ENCODE measurements around the gene SELPLG. TPM values are rescaled to one million over a fixed set of nuclear protein-coding genes. Genes with fewer than 3 reads are reported as not detected.

The SELPLG gene
- total and polyA plus RNA-seq, 2 experiments from 2014 or later, result 4.4 to 6.7 TPM

- peaks cover 28% of the 10 kb centered on the region for H3K4me1 ChIP-seq (ENCODE audit: insufficient read depth)
- H3K27ac ChIP-seq, result peak overlapping the region; percentile 78; the same call in 1 of the 2 replicates
- no peaks in the 10 kb centered on the region for H3K9me2 ChIP-seq (ENCODE audit: insufficient read depth)
- H3K36me3 ChIP-seq (ENCODE audit: low read depth), result no peaks in the 10 kb centered on the region
- H3K4me3 ChIP-seq, result no peak overlapping the region
- no peaks in the 10 kb centered on the region for H3K9me3 ChIP-seq (ENCODE audit: low read depth)
- in situ Hi-C loops (cut with MboI), result no loop called here
- H3K27me3 ChIP-seq (replicated peaks; ENCODE audit: insufficient read depth), result no peaks in the 10 kb centered on the region
- H4K20me1 ChIP-seq (ENCODE audit: insufficient read depth), result no peaks in the 10 kb centered on the region
- H2AFZ ChIP-seq, result no peak overlapping the region
- no peak overlapping the region for H3K4me2 ChIP-seq (ENCODE audit: unreplicated experiment)
- 90 to 91% methylated on average over 15 of the region's 15 CpGs for WGBS, 2 experiments (ENCODE audit: low coverage in 1 of 2, low lambda C conversion rate in 2 of 2, missing lambda C conversion rate in 2 of 2)
- H3F3A ChIP-seq (ENCODE audit: insufficient read depth), result peaks cover 27% of the 10 kb centered on the region
- TF ChIP-seq EZH2 (IDR thresholded peaks at IDR 0.05; ENCODE audit: insufficient read depth, poor library complexity, severe bottlenecking), result no peak
- no peak for TF ChIP-seq EZH2phosphoT487 (IDR thresholded peaks at IDR 0.05; ENCODE audit: insufficient read depth, low read depth)
- DNase-seq, result no peak
- H3K9ac ChIP-seq, result no peak overlapping the region
- no peaks in the 10 kb centered on the region for H3K79me2 ChIP-seq (ENCODE audit: insufficient read depth)
Observed at GRCh38 chr12:108610856-108611605, 22.7 kb downstream of the SELPLG start.

- DNase-seq, result no peak
Observed at GRCh38 chr12:108610336-108610815, 23.3 kb downstream of the SELPLG start.

GRCh38 chr12:108609537-108610335 lies 24.0 kb downstream of the SELPLG start:
- Histone ChIP-seq H3K4me3 (no peak overlapping the region), H3K9ac (peak overlapping the region; percentile 31; the same call in 1 of the 2 replicates), H3K27me3 (replicated peaks; ENCODE audit: insufficient read depth) (no peaks in the 10 kb centered on the region), H3K4me1 (ENCODE audit: insufficient read depth) (peaks cover 28% of the 10 kb centered on the region), H3K4me2 (ENCODE audit: unreplicated experiment) (peak overlapping the region; percentile 40), H3K9me3 (ENCODE audit: low read depth) (no peaks in the 10 kb centered on the region), H4K20me1 (ENCODE audit: insufficient read depth) (no peaks in the 10 kb centered on the region), H3F3A (ENCODE audit: insufficient read depth) (peaks cover 27% of the 10 kb centered on the region), H3K79me2 (ENCODE audit: insufficient read depth) (no peaks in the 10 kb centered on the region), H3K27ac (peak overlapping the region; percentile 42), H3K9me2 (ENCODE audit: insufficient read depth) (no peaks in the 10 kb centered on the region), H3K36me3 (ENCODE audit: low read depth) (no peaks in the 10 kb centered on the region), H2AFZ (0 out of 2 replicates have a peak overlapping the region, but pooled peaks have one; percentile 35)
- DNase-seq, result peak; percentile 93
- in situ Hi-C loops (cut with MboI), result no loop called here
- no peak for TF ChIP-seq EZH2phosphoT487 (IDR thresholded peaks at IDR 0.05; ENCODE audit: insufficient read depth, low read depth)
- TF ChIP-seq EZH2 (IDR thresholded peaks at IDR 0.05; ENCODE audit: insufficient read depth, poor library complexity, severe bottlenecking), result no peak
- WGBS, 2 experiments (ENCODE audit: low coverage in 1 of 2, low lambda C conversion rate in 2 of 2, missing lambda C conversion rate in 2 of 2), result 18% methylated on average over 19 to 21 of the region's 21 CpGs

More at GRCh38 chr12:108610336-108610815, 23.3 kb downstream of the SELPLG start:
- Histone ChIP-seq H3K79me2 (ENCODE audit: insufficient read depth) (no peaks in the 10 kb centered on the region), H2AFZ (no peak overlapping the region), H3K27ac (no peak overlapping the region), H4K20me1 (ENCODE audit: insufficient read depth) (no peaks in the 10 kb centered on the region), H3K27me3 (replicated peaks; ENCODE audit: insufficient read depth) (no peaks in the 10 kb centered on the region), H3K4me1 (ENCODE audit: insufficient read depth) (peaks cover 28% of the 10 kb centered on the region), H3K36me3 (ENCODE audit: low read depth) (no peaks in the 10 kb centered on the region), H3K4me2 (ENCODE audit: unreplicated experiment) (peak overlapping the region; percentile 40), H3K9me3 (ENCODE audit: low read depth) (no peaks in the 10 kb centered on the region), H3K9me2 (ENCODE audit: insufficient read depth) (no peaks in the 10 kb centered on the region), H3F3A (ENCODE audit: insufficient read depth) (peaks cover 27% of the 10 kb centered on the region), H3K4me3 (no peak overlapping the region), H3K9ac (peak overlapping the region; percentile 31; the same call in 1 of the 2 replicates)
- no peak for TF ChIP-seq EZH2phosphoT487 (IDR thresholded peaks at IDR 0.05; ENCODE audit: insufficient read depth, low read depth)
- TF ChIP-seq EZH2 (IDR thresholded peaks at IDR 0.05; ENCODE audit: insufficient read depth, poor library complexity, severe bottlenecking), result no peak
- 86 to 91% methylated on average over 8 of the region's 8 CpGs for WGBS, 2 experiments (ENCODE audit: low coverage in 1 of 2, low lambda C conversion rate in 2 of 2, missing lambda C conversion rate in 2 of 2)
- in situ Hi-C loops (cut with MboI), result no loop called here

- no peak overlapping the region for H2AFZ ChIP-seq
- H3K9me3 ChIP-seq (ENCODE audit: low read depth), result no peaks in the 10 kb centered on the region
- no peaks in the 10 kb centered on the region for H4K20me1 ChIP-seq (ENCODE audit: insufficient read depth)
- H3K4me3 ChIP-seq, result no peak overlapping the region
- no peaks in the 10 kb centered on the region for H3K27me3 ChIP-seq (replicated peaks; ENCODE audit: insufficient read depth)
- TF ChIP-seq EZH2phosphoT487 (IDR thresholded peaks at IDR 0.05; ENCODE audit: insufficient read depth, low read depth), result no peak
- TF ChIP-seq EZH2 (IDR thresholded peaks at IDR 0.05; ENCODE audit: insufficient read depth, poor library complexity, severe bottlenecking), result no peak
- H3K9ac ChIP-seq, result no peak overlapping the region
- H3K27ac ChIP-seq, result no peak overlapping the region
- H3K4me2 ChIP-seq (ENCODE audit: unreplicated experiment), result no peak overlapping the region
- in situ Hi-C loops (cut with MboI), result no loop called here
- H3K9me2 ChIP-seq (ENCODE audit: insufficient read depth), result no peaks in the 10 kb centered on the region
- H3K79me2 ChIP-seq (ENCODE audit: insufficient read depth), result no peaks in the 10 kb centered on the region
- H3F3A ChIP-seq (ENCODE audit: insufficient read depth), result peaks cover 27% of the 10 kb centered on the region
- no peaks in the 10 kb centered on the region for H3K36me3 ChIP-seq (ENCODE audit: low read depth)
- peaks cover 28% of the 10 kb centered on the region for H3K4me1 ChIP-seq (ENCODE audit: insufficient read depth)
- WGBS, 2 experiments (ENCODE audit: low coverage in 1 of 2, low lambda C conversion rate in 2 of 2, missing lambda C conversion rate in 2 of 2), result 82 to 84% methylated on average over 5 of the region's 5 CpGs
- no peak for DNase-seq
Observed at GRCh38 chr12:108608616-108609015, 25.1 kb downstream of the SELPLG start.

Data from GM23248 (cell line).